ENCODE data around the gene CENPH.

DNA sequence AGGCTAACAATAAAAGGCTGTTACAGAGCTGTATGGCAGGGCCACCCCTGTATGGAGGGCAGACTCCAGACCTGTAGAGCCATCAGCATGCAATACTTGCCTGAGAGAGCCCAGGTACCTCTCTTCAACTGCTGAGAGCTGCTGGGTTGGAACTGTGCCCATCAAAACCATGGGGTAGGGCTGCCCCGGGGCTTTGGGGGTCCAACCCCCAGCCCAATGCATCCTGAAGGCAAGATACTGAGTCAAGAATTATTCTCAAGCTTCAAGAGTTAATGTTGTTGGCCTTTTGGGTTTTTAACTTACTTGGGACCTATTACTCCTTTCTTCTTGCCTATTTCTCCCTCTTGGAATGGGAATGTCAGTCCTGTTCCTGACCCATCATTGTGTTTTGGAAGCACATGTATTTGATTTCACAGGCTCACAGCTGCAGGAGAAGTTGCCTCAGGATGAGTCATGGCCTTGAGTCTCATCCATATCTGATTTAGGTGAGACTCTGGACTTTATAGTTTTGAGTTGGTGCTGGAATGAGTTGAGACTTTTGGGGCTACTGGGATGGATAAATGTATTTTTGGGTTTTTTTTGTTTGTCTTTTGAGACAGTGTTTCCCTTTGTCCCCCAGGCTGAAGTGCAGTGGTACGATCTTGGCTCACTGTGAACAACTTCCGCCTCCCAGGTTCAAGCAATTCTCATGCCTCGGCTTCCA lies 24.3 kb downstream of the CENPH start:
- TF ChIP-seq, protein P1, sequence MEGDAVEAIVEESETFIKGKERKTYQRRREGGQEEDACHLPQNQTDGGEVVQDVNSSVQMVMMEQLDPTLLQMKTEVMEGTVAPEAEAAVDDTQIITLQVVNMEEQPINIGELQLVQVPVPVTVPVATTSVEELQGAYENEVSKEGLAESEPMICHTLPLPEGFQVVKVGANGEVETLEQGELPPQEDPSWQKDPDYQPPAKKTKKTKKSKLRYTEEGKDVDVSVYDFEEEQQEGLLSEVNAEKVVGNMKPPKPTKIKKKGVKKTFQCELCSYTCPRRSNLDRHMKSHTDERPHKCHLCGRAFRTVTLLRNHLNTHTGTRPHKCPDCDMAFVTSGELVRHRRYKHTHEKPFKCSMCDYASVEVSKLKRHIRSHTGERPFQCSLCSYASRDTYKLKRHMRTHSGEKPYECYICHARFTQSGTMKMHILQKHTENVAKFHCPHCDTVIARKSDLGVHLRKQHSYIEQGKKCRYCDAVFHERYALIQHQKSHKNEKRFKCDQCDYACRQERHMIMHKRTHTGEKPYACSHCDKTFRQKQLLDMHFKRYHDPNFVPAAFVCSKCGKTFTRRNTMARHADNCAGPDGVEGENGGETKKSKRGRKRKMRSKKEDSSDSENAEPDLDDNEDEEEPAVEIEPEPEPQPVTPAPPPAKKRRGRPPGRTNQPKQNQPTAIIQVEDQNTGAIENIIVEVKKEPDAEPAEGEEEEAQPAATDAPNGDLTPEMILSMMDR (IDR thresholded peaks at IDR 0.05), result no peak
- no peak for TF ChIP-seq POLR2A (IDR thresholded peaks at IDR 0.05)

Data from thyroid gland (tissue), 4 donors.